SU-DHL-6 (cell line): ENCODE measurements around the gene HAO2.

Experiments used
- H2AFZ ChIP-seq: fragments of 200-600 bp; sonication (generic); 2 replicates; pipeline ENCODE4 v1.6.1; 2014; ENCODE audit warnings: low read depth, mild to moderate bottlenecking, moderate library complexity, mixed read lengths, antibody characterized with exemption, low read length; ENCODE audit not compliant: severe bottlenecking
- H3F3A ChIP-seq: fragments of 200-600 bp; shearing (Covaris generic); 2 replicates; pipeline ENCODE4 v1.6.0; 2016; ENCODE audit warnings: antibody characterized with exemption, mild to moderate bottlenecking; ENCODE audit not compliant: insufficient read depth
- H3K27ac ChIP-seq: fragments of 200-600 bp; sonication (generic); 2 replicates; pipeline ENCODE4 v1.5.1; 2016; ENCODE audit warnings: low read depth, mild to moderate bottlenecking, low read length, moderate library complexity, mixed read lengths
- H3K27me3 ChIP-seq: fragments of 200-600 bp; sonication (generic), shearing (Covaris generic); 2 replicates; pipeline ENCODE4 v1.6.0; 2014; ENCODE audit warnings: mild to moderate bottlenecking, low read length
- H3K36me3 ChIP-seq: fragments of 200-600 bp; sonication (generic); 2 replicates; pipeline ENCODE4 v1.6.1; 2014; ENCODE audit warnings: mild to moderate bottlenecking, low read length, mixed read lengths
- H3K4me2 ChIP-seq: fragments of 300-600, 200-600 bp; shearing (Covaris generic), sonication (generic); 2 replicates; pipeline ENCODE4 v1.6.0; 2014; ENCODE audit warnings: low read length, low read depth, mild to moderate bottlenecking; ENCODE audit not compliant: poor library complexity, severe bottlenecking
- H3K4me3 ChIP-seq: fragments of 200-600 bp; sonication (generic); 2 replicates; pipeline ENCODE4 v1.5.1; 2014; ENCODE audit warnings: antibody characterized with exemption, low read length, mild to moderate bottlenecking, mixed read lengths; ENCODE audit not compliant: insufficient read depth, poor library complexity, severe bottlenecking
- H3K79me2 ChIP-seq: fragments of 200-600 bp; sonication (generic); 2 replicates; pipeline ENCODE4 v1.6.1; 2014; ENCODE audit warnings: mild to moderate bottlenecking, low read length, moderate library complexity; ENCODE audit not compliant: insufficient read depth
- H3K9ac ChIP-seq: fragments of 200-600 bp; sonication (generic); 2 replicates; pipeline ENCODE4 v1.7.0; 2014; ENCODE audit warnings: mild to moderate bottlenecking, low read length
- H3K9me2 ChIP-seq: fragments of 200-600 bp; sonication (generic); replicated peaks from 2 replicates; pipeline ENCODE4 v1.6.1; 2014; ENCODE audit warnings: low read length; ENCODE audit not compliant: insufficient read depth
- H3K9me3 ChIP-seq: fragments of 200-600 bp; sonication (generic); 2 replicates; pipeline ENCODE4 v1.6.1; 2014; ENCODE audit warnings: low read length, mixed read lengths; ENCODE audit not compliant: insufficient read depth
- H4K20me1 ChIP-seq: fragments of 200-600 bp; sonication (generic); 2 replicates; pipeline ENCODE4 v1.6.1; 2014; ENCODE audit warnings: low read depth, mild to moderate bottlenecking, antibody characterized with exemption, low read length, moderate library complexity, mixed read lengths
- EZH2phosphoT487 ChIP-seq: fragments of 200-600 bp; sonication (generic), shearing (Covaris generic); conservative IDR thresholded peaks from 2 replicates; pipeline ENCODE4 v1.6.1; 2018; ENCODE audit warnings: mild to moderate bottlenecking, antibody characterized with exemption, low read length, moderate library complexity, mixed read lengths
- TF ChIP-seq, protein P1 (sequence below): fragments of 200-600 bp; sonication (generic); IDR thresholded peaks from one replicate; pipeline ENCODE4 v1.5.1; 2017; ENCODE audit warnings: antibody characterized with exemption, mild to moderate bottlenecking, low read length, moderate library complexity; ENCODE audit not compliant: insufficient read depth, poor library complexity, severe bottlenecking

HAO2 gene

DNA sequence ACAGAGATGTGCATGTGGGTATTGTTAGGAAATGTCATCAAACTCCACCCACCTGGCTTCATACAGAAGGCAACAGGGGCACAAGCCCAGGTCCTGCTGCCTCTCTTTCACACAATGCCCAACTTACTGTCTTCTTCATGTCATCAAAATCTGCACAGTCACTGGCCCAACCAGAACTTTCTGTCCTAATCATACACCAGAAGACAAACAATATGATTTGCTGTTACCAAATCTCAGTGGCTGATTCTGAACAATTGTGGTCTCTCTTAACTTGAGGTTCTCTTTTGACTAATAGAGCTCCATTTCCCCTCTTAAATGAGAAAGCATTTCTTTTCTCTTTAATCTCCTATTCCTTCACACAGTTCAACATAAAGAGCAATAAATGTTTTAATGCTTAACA lies 54.0 kb downstream of the HAO2 start:
- Histone ChIP-seq H3K27me3 (no peaks in the 10 kb centered on the region), H3K9ac (no peak overlapping the region), H3K4me3 (no peak overlapping the region), H4K20me1 (no peaks in the 10 kb centered on the region), H3K79me2 (no peaks in the 10 kb centered on the region), H3K9me2 (no peaks in the 10 kb centered on the region), H3F3A (no peaks in the 10 kb centered on the region), H3K36me3 (no peaks in the 10 kb centered on the region), H3K27ac (no peak overlapping the region), H3K4me2 (no peak overlapping the region), H3K9me3 (no peaks in the 10 kb centered on the region), H2AFZ (no peak overlapping the region)
- TF ChIP-seq, protein P1, sequence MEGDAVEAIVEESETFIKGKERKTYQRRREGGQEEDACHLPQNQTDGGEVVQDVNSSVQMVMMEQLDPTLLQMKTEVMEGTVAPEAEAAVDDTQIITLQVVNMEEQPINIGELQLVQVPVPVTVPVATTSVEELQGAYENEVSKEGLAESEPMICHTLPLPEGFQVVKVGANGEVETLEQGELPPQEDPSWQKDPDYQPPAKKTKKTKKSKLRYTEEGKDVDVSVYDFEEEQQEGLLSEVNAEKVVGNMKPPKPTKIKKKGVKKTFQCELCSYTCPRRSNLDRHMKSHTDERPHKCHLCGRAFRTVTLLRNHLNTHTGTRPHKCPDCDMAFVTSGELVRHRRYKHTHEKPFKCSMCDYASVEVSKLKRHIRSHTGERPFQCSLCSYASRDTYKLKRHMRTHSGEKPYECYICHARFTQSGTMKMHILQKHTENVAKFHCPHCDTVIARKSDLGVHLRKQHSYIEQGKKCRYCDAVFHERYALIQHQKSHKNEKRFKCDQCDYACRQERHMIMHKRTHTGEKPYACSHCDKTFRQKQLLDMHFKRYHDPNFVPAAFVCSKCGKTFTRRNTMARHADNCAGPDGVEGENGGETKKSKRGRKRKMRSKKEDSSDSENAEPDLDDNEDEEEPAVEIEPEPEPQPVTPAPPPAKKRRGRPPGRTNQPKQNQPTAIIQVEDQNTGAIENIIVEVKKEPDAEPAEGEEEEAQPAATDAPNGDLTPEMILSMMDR, result no peak
- no peak for TF ChIP-seq EZH2phosphoT487

DNA sequence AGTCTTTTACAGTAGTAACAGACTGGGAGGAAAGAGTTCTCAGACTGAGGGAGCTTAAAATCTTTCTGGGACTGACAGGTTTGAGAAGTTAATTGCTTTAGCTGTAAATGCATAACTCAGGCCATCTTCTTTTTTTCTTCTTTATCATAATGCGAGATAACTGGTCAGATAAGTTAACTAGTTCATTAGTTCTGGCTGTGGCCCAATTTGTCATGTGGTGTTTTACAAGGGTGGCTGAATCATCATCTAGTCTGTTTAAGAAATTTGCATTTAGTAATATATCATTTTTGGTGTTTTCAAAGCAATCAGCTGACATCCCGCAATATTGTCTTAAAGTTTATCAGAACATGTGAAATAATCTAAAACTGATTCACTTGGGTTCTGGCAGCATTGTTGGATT lies 60.4 kb downstream of the HAO2 start:
- Histone ChIP-seq H3K9ac (no peak overlapping the region), H3K4me3 (no peak overlapping the region), H3F3A (no peaks in the 10 kb centered on the region), H4K20me1 (no peaks in the 10 kb centered on the region), H3K4me2 (no peak overlapping the region), H3K36me3 (no peaks in the 10 kb centered on the region), H2AFZ (no peak overlapping the region), H3K27me3 (no peaks in the 10 kb centered on the region), H3K9me3 (no peaks in the 10 kb centered on the region), H3K9me2 (no peaks in the 10 kb centered on the region), H3K27ac (no peak overlapping the region), H3K79me2 (no peaks in the 10 kb centered on the region)
- TF ChIP-seq EZH2phosphoT487, result no peak
- TF ChIP-seq, protein P1, result no peak

DNA sequence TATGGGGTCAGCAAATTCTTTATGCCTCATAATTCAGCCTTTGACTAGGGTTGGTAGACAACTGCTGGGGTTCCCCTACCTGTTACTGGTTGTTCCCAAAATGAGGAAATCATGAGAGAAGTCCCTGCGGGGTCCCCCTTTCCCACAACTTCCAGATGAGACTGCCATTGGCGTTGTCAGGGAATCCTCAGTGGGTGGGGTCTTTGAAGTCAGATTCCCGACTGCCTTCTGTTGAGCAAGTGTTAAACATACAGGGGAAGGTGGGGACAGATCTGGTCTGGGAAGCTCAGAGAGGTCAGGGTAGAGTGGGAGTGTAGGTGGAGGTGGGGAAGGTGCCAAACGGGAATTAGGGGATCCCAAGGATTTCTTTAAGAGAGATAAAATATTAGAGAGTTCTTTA lies 61.1 kb downstream of the HAO2 start:
- no peaks in the 10 kb centered on the region for H4K20me1 ChIP-seq
- H3K27me3 ChIP-seq, result no peaks in the 10 kb centered on the region; the same call in 1 of the 2 replicates
- H3F3A ChIP-seq, result no peaks in the 10 kb centered on the region
- no peaks in the 10 kb centered on the region for H3K36me3 ChIP-seq
- H3K4me3 ChIP-seq, result no peak overlapping the region
- TF ChIP-seq, protein P1, result no peak
- TF ChIP-seq EZH2phosphoT487, result no peak
- H3K27ac ChIP-seq, result no peak overlapping the region
- H3K79me2 ChIP-seq, result no peaks in the 10 kb centered on the region
- H3K9ac ChIP-seq, result no peak overlapping the region
- H3K9me2 ChIP-seq, result no peaks in the 10 kb centered on the region
- no peak overlapping the region for H3K4me2 ChIP-seq
- no peaks in the 10 kb centered on the region for H3K9me3 ChIP-seq
- H2AFZ ChIP-seq, result no peak overlapping the region

DNA sequence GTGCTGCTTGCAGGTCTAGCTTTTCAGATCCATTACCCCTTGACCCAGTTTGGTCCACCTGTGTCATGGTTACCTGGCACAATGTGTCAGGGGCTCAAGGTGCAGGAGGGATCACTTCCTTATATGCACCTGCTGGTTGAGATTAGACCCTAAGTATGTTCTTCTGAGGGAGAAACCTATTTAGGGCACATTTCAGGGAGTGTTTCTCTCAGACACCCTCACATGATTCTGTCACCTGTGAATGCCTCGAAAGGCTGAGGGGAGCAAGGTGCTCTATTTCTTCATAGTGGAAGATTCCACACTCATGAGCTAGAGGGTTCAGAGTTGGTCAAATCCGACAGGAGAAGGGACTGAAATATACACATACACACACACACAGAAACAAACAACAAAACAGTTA lies 61.9 kb downstream of the HAO2 start:
- Histone ChIP-seq H3K9me3 (no peaks in the 10 kb centered on the region), H2AFZ (no peak overlapping the region), H3K79me2 (no peaks in the 10 kb centered on the region), H3K9me2 (no peaks in the 10 kb centered on the region), H4K20me1 (no peaks in the 10 kb centered on the region), H3F3A (no peaks in the 10 kb centered on the region), H3K27me3 (no peaks in the 10 kb centered on the region; the same call in 1 of the 2 replicates), H3K4me2 (no peak overlapping the region), H3K36me3 (no peaks in the 10 kb centered on the region), H3K27ac (no peak overlapping the region), H3K9ac (no peak overlapping the region), H3K4me3 (no peak overlapping the region)
- TF ChIP-seq EZH2phosphoT487, result no peak
- TF ChIP-seq, protein P1, result no peak
